T47D (cell line): ENCODE measurements around the gene CDK4.
"Not testable (repeated sequence)": the region's sequence is repeated elsewhere in the genome, so short reads cannot be mapped to it uniquely, and the experiment has no call there.

ENCODE experiments used
- DNase-seq, 2 experiments: peaks; one replicate each; pipeline versions ENCODE4 v3.0.0 to v3.0.0-alpha.2; 2011 to 2012; ENCODE audit warnings: low read depth in 1 of 2, low spot score in 1 of 2
- JUND ChIP-seq: IDR thresholded peaks from 2 replicates; pipeline ENCODE4 v1.6.1; 2012; ENCODE audit warnings: low read depth
- in situ Hi-C: cut with HindIII; loops from 2 replicates; pipeline ENCODE4 v1.10.0; 2016; ENCODE audit warnings: low sequenced_read_pairs, low pct_unique_long_range_greater_than_20kb

The CDK4 gene

GRCh38 chr12:57780284-57780897 is 28.3 kb upstream of the CDK4 start:
- TF ChIP-seq JUND = no peak
- no peak for DNase-seq
- in situ Hi-C loops = no loop called here

GRCh38 chr12:57779736-57780135 is 27.6 kb upstream of the CDK4 start:
- TF ChIP-seq JUND = no peak
- no peak for DNase-seq
- in situ Hi-C loops = no loop called here

GRCh38 chr12:57777911-57778310 is 25.8 kb upstream of the CDK4 start:
- no peak for DNase-seq
- TF ChIP-seq JUND = no peak
- in situ Hi-C loops = no loop called here

GRCh38 chr12:57777367-57777766 is 25.3 kb upstream of the CDK4 start:
- TF ChIP-seq JUND = no peak
- in situ Hi-C loops = no loop called here
- DNase-seq = no peak

GRCh38 chr12:57776247-57776587 is 24.1 kb upstream of the CDK4 start:
- DNase-seq = no peak
- no peak for TF ChIP-seq JUND
- in situ Hi-C loops = no loop called here

- in situ Hi-C loops = no loop called here
- no peak for TF ChIP-seq JUND
- DNase-seq = no peak
Measured at GRCh38 chr12:57775563-57776246, 23.6 kb upstream of the CDK4 start.

GRCh38 chr12:57775044-57775443 is 22.9 kb upstream of the CDK4 start:
- TF ChIP-seq JUND = no peak
- DNase-seq = no peak
- in situ Hi-C loops = no loop called here

- DNase-seq, in situ Hi-C loops: not testable (repeated sequence)
Measured at GRCh38 chr12:57774634-57775033, 22.5 kb upstream of the CDK4 start.

- TF ChIP-seq JUND = no peak
- in situ Hi-C loops = no loop called here
- peak; percentile 75 to 81 for DNase-seq
Measured at GRCh38 chr12:57772429-57773322, 20.6 kb upstream of the CDK4 start, which contains the start of gene EEF1AKMT3. Gene EEF1AKMT3 (plus strand): TSS chr12:57772614. CDS start chr12:57772725, 111 bp downstream.

GRCh38 chr12:57771873-57772428 is 19.8 kb upstream of the CDK4 start, which contains the start of gene METTL1:
Gene METTL1 (minus strand): TSS chr12:57772105. CDS start chr12:57772083, 22 bp downstream.
- DNase-seq = peak; percentile 94 to 99
- in situ Hi-C loops = no loop called here
- no peak for TF ChIP-seq JUND

- no peak for TF ChIP-seq JUND
- in situ Hi-C loops = no loop called here
- peak; percentile 90 to 96 for DNase-seq
Measured at GRCh38 chr12:57771236-57771872, 19.2 kb upstream of the CDK4 start.

GRCh38 chr12:57770734-57771133 is 18.6 kb upstream of the CDK4 start:
- in situ Hi-C loops = no loop called here
- TF ChIP-seq JUND = no peak
- no peak for DNase-seq
